CD4-positive, alpha-beta memory T cell (primary cell): ENCODE measurements around the gene SLFN12. TPM values are rescaled to one million over a fixed set of nuclear protein-coding genes. Genes with fewer than 3 reads are reported as not detected.

Experiments
- CTCF ChIA-PET: fragments of 350-600 bp; sonication (Branson Sonifier 250); formaldehyde crosslinking; loops from one replicate; lab custom pipeline; 2021; ENCODE audit warnings: inconsistent platforms; ENCODE audit not compliant: partially characterized antibody; lab: Charles Lee
- POLR2A ChIA-PET: fragments of 350-600 bp; sonication (Branson Sonifier 250); formaldehyde crosslinking; loops from one replicate; lab custom pipeline; 2021; ENCODE audit not compliant: partially characterized antibody; lab: Charles Lee
- DNase-seq, 5 donors: peaks; one replicate each; pipeline versions ENCODE4 v3.0.0 to v3.0.0-alpha.2; 2020 to 2022; ENCODE audit warnings: mixed read lengths in 1 of 5
- H3K27ac ChIP-seq: one replicate; pipeline ENCODE4 v1.7.0; 2013; ENCODE audit warnings: low read depth, low read length
- H3K27me3 ChIP-seq: 2 replicates; pipeline ENCODE4 v1.7.0; 2013; ENCODE audit warnings: mild to moderate bottlenecking, low read length, moderate library complexity; ENCODE audit not compliant: insufficient read depth
- H3K36me3 ChIP-seq: 2 replicates; pipeline ENCODE4 v1.7.0; 2013; ENCODE audit warnings: mild to moderate bottlenecking, low read length, moderate library complexity; ENCODE audit not compliant: insufficient read depth
- H3K4me1 ChIP-seq: 2 replicates; pipeline ENCODE4 v1.7.0; 2013; ENCODE audit warnings: mild to moderate bottlenecking, low read length, moderate library complexity; ENCODE audit not compliant: insufficient read depth
- H3K4me3 ChIP-seq, 2 donors: one replicate each; pipeline ENCODE4 v1.7.0; 2013; ENCODE audit warnings: low read length in 2 of 2, mild to moderate bottlenecking in 1 of 2
- H3K9me3 ChIP-seq, 2 donors: one replicate each; pipeline ENCODE4 v1.7.0; 2013; ENCODE audit warnings: low read length in 2 of 2, control low read depth in 1 of 2; ENCODE audit not compliant: control insufficient read depth in 1 of 2
- H3K27ac Mint-ChIP-seq, 7 donors: one replicate each; pipeline ENCODE4 v1.8.0; 2020 to 2021; ENCODE audit warnings: mixed read lengths in 7 of 7, mild to moderate bottlenecking in 6 of 7, inconsistent platforms in 3 of 7, moderate library complexity in 3 of 7
- H3K27me3 Mint-ChIP-seq, 2 donors: one replicate each; pipeline ENCODE4 v1.8.0; 2020 to 2021; ENCODE audit warnings: mixed read lengths in 2 of 2
- H3K36me3 Mint-ChIP-seq, 2 donors: one replicate each; pipeline ENCODE4 v1.8.0; 2020 to 2021; ENCODE audit warnings: mixed read lengths in 2 of 2, inconsistent platforms in 1 of 2, mild to moderate bottlenecking in 1 of 2
- H3K4me1 Mint-ChIP-seq, 4 donors: one replicate each; pipeline ENCODE4 v1.8.0; 2020 to 2021; ENCODE audit warnings: mixed read lengths in 4 of 4, mild to moderate bottlenecking in 1 of 4
- H3K4me3 Mint-ChIP-seq, 8 donors: one replicate each; pipeline ENCODE4 v1.8.0; 2020 to 2021; ENCODE audit warnings: mixed read lengths in 8 of 8, mild to moderate bottlenecking in 7 of 8, moderate library complexity in 6 of 8, inconsistent platforms in 3 of 8
- H3K9me3 Mint-ChIP-seq, 8 donors: one replicate each; pipeline ENCODE4 v1.8.0; 2020 to 2021; ENCODE audit warnings: mixed read lengths in 8 of 8, mild to moderate bottlenecking in 5 of 8, inconsistent platforms in 3 of 8, moderate library complexity in 1 of 8
- intact Hi-C: fragments of 100-400 bp; cut with micrococcal nuclease; formaldehyde crosslinking; loops from one replicate; pipeline ENCODE4 v1.15.1; 2023
- polyA plus RNA-seq, 2 donors: library from polyadenylated mRNA; unstranded; fragments of 300-500 nt; fragmentation: Illumina TruSeq; gene quantifications; one replicate each; pipeline ENCODE4 v1.2.3, GENCODE V29; 2021
- total RNA-seq, 2 experiments: library from RNA; stranded (reverse); gene quantifications; one replicate each; pipeline ENCODE4 v1.2.3, GENCODE V29; 2021

The SLFN12 gene
- total and polyA plus RNA-seq, 4 experiments from 2014 or later: 0.75 to 8.9 (median 4.2) TPM

- CTCF ChIA-PET: interaction anchor here (1.6 to 5.2 kb wide), 3 partner anchors 62 to 160 kb away, joined by 5 to 29 read pairs (median 19); no protein-coding TSS in a partner anchor
- Mint-ChIP-seq H3K9me3 (peaks cover 0 to 11% (median 4%) of the 10 kb centered on the region in 8 donors), H3K4me3 (peak overlapping the region; percentile 96 to 100 (median 99)), H3K27ac (peak overlapping the region; percentile 99 to 100 (median 100)), H3K4me1 (peaks cover 29 to 61% (median 43%) of the 10 kb centered on the region in 4 donors), H3K27me3 (no peaks in the 10 kb centered on the region), H3K36me3 (peaks cover 5 to 12% of the 10 kb centered on the region in 2 donors)
- POLR2A ChIA-PET: interaction anchor here (0.7 to 6.8 kb wide), 10 partner anchors 17 to 214 kb away, joined by 3 to 110 read pairs (median 8); partner anchors contain the start of genes PEX12, SLFN12L and SLFN5
- Histone ChIP-seq H3K9me3 (no peaks in the 10 kb centered on the region), H3K4me3 (peak overlapping the region; percentile 54 to 85), H3K27ac (peak overlapping the region; percentile 98), H3K27me3 (no peaks in the 10 kb centered on the region), H3K36me3 (no peaks in the 10 kb centered on the region), H3K4me1 (peaks cover 36% of the 10 kb centered on the region)
- DNase-seq: no peak
- intact Hi-C loops: no loop called here
Measured at GRCh38 chr17:35374766-35375344, 57.4 kb downstream of the SLFN12 start.

- intact Hi-C loops: loop anchor here (1.0 to 2.0 kb wide), 7 partner anchors 27 to 165 kb away; partner anchors contain the start of genes SLFN12, SLFN13 and SLFN5
- Mint-ChIP-seq H3K4me1 (peaks cover 29 to 68% (median 46%) of the 10 kb centered on the region in 4 donors), H3K27ac (peak overlapping the region; percentile 99 to 100 (median 100)), H3K27me3 (no peaks in the 10 kb centered on the region), H3K4me3 (peak overlapping the region; percentile 96 to 100 (median 99)), H3K36me3 (peaks cover 11 to 12% of the 10 kb centered on the region in 2 donors), H3K9me3 (peaks cover 0 to 14% (median 4%) of the 10 kb centered on the region in 8 donors)
- Histone ChIP-seq H3K27ac (peak overlapping the region; percentile 98), H3K36me3 (no peaks in the 10 kb centered on the region), H3K9me3 (no peaks in the 10 kb centered on the region), H3K4me3 (peak overlapping the region; percentile 54 to 85), H3K27me3 (no peaks in the 10 kb centered on the region), H3K4me1 (peaks cover 39% of the 10 kb centered on the region)
- DNase-seq: peak; percentile 50 to 62 (median 61)
- ChIA-PET POLR2A (interaction anchor here (0.6 to 6.8 kb wide), 36 partner anchors 9 to 232 kb away, joined by 3 to 110 read pairs (median 4); partner anchors contain the start of genes NLE1, PEX12, SLFN12L and SLFN13), CTCF (interaction anchor here (0.9 to 5.2 kb wide), 5 partner anchors 62 to 203 kb away, joined by 3 to 29 read pairs (median 5); no protein-coding TSS in a partner anchor)
Measured at GRCh38 chr17:35373984-35374765, 58.1 kb downstream of the SLFN12 start.

GRCh38 chr17:35373534-35373983, 58.7 kb downstream of the SLFN12 start, which contains the start of gene SLFN11:
Gene SLFN11 (minus strand): TSS chr17:35373621. CDS start chr17:35363807, 9,814 bp downstream.
- H3K9me3 ChIP-seq: no peaks in the 10 kb centered on the region
- H3K27me3 Mint-ChIP-seq: no peaks in the 10 kb centered on the region
- peaks cover 11 to 12% of the 10 kb centered on the region in 2 donors for H3K36me3 Mint-ChIP-seq
- H3K4me3 ChIP-seq: peak within 1 kb of the TSS; percentile 54 to 85
- H3K27ac Mint-ChIP-seq: peak within 1 kb of the TSS; percentile 99 to 100 (median 100)
- ChIA-PET CTCF (interaction anchor here (0.9 to 5.2 kb wide), 5 partner anchors 15 to 203 kb away, joined by 3 to 29 read pairs (median 3); no protein-coding TSS in a partner anchor), POLR2A (interaction anchor here (0.6 to 6.8 kb wide), 37 partner anchors 9 to 232 kb away, joined by 3 to 110 read pairs (median 4); partner anchors contain the start of genes NLE1, PEX12, SLFN12L and SLFN13)
- peaks cover 32 to 71% (median 50%) of the 10 kb centered on the region in 4 donors for H3K4me1 Mint-ChIP-seq
- peaks cover 0 to 14% (median 4%) of the 10 kb centered on the region in 8 donors for H3K9me3 Mint-ChIP-seq
- peak within 1 kb of the TSS; percentile 96 to 100 (median 99) for H3K4me3 Mint-ChIP-seq
- no peaks in the 10 kb centered on the region for H3K36me3 ChIP-seq
- peak within 1 kb of the TSS; percentile 98 for H3K27ac ChIP-seq
- intact Hi-C loops: loop anchor here (1.0 to 2.0 kb wide), 7 partner anchors 27 to 165 kb away; partner anchors contain the start of genes SLFN12, SLFN13 and SLFN5
- peaks cover 45% of the 10 kb centered on the region for H3K4me1 ChIP-seq
- no peaks in the 10 kb centered on the region for H3K27me3 ChIP-seq
- DNase-seq: peak; percentile 83 to 91 (median 83)

GRCh38 chr17:35372846-35373533, 59.3 kb downstream of the SLFN12 start:
- Histone ChIP-seq H3K27ac (peak overlapping the region; percentile 98), H3K27me3 (no peaks in the 10 kb centered on the region), H3K36me3 (no peaks in the 10 kb centered on the region), H3K4me3 (peak overlapping the region; percentile 54 to 85), H3K4me1 (peaks cover 51% of the 10 kb centered on the region), H3K9me3 (no peaks in the 10 kb centered on the region)
- no peaks in the 10 kb centered on the region for H3K27me3 Mint-ChIP-seq
- peaks cover 0 to 14% (median 4%) of the 10 kb centered on the region in 8 donors for H3K9me3 Mint-ChIP-seq
- H3K4me3 Mint-ChIP-seq: peak overlapping the region; percentile 96 to 100 (median 99)
- H3K4me1 Mint-ChIP-seq: peaks cover 38 to 77% (median 53%) of the 10 kb centered on the region in 4 donors
- H3K36me3 Mint-ChIP-seq: peaks cover 11 to 13% of the 10 kb centered on the region in 2 donors
- peak in 3 of 5 donors; percentile 10 to 37 (median 22) for DNase-seq
- POLR2A ChIA-PET: interaction anchor here (0.6 to 6.8 kb wide), 34 partner anchors 8 to 231 kb away, joined by 3 to 110 read pairs (median 5); partner anchors contain the start of genes NLE1, PEX12, SLFN12L and SLFN5
- intact Hi-C loops: loop anchor here (1.0 to 2.0 kb wide), 7 partner anchors 26 to 166 kb away; partner anchors contain the start of genes SLFN12, SLFN13 and SLFN5
- CTCF ChIA-PET: interaction anchor here (1.1 to 5.2 kb wide), 5 partner anchors 16 to 202 kb away, joined by 3 to 29 read pairs (median 11); no protein-coding TSS in a partner anchor
- peak overlapping the region; percentile 99 to 100 (median 100) for H3K27ac Mint-ChIP-seq

GRCh38 chr17:35371934-35372333, 60.4 kb downstream of the SLFN12 start:
- CTCF ChIA-PET: interaction anchor here (3.3 to 5.2 kb wide), 3 partner anchors 59 to 163 kb away, joined by 11 to 29 read pairs (median 19); no protein-coding TSS in a partner anchor
- no peak for DNase-seq
- Mint-ChIP-seq H3K9me3 (peaks cover 0 to 14% (median 4%) of the 10 kb centered on the region in 8 donors), H3K36me3 (peaks cover 11 to 16% of the 10 kb centered on the region in 2 donors), H3K4me1 (peaks cover 41 to 80% (median 53%) of the 10 kb centered on the region in 4 donors), H3K27me3 (no peaks in the 10 kb centered on the region), H3K27ac (peak overlapping the region in 6 of 7 donors; percentile 5 to 64 (median 16)), H3K4me3 (peak overlapping the region; percentile 44 to 99 (median 86))
- POLR2A ChIA-PET: interaction anchor here (1.0 to 6.8 kb wide), 5 partner anchors 34 to 164 kb away, joined by 3 to 110 read pairs (median 9); partner anchors contain the start of gene SLFN12L
- Histone ChIP-seq H3K4me1 (peaks cover 58% of the 10 kb centered on the region), H3K4me3 (no peak overlapping the region), H3K36me3 (no peaks in the 10 kb centered on the region), H3K9me3 (no peaks in the 10 kb centered on the region), H3K27ac (no peak overlapping the region), H3K27me3 (no peaks in the 10 kb centered on the region)
- intact Hi-C loops: loop anchor here (2.0 kb wide), 6 partner anchors 25 to 167 kb away; partner anchors contain the start of genes SLFN12, SLFN13 and SLFN5
